Suprapubic skin (tissue), 4 donors: ENCODE measurements around the gene OGDHL. TPM values are rescaled to one million over a fixed set of nuclear protein-coding genes. Genes with fewer than 3 reads are reported as not detected.

ENCODE experiments used
- DNase-seq, 2 donors: peaks; one replicate each; pipeline ENCODE4 v3.0.0-alpha.2; 2019; ENCODE audit warnings: low spot score in 2 of 2
- H3K27ac ChIP-seq: fragments of 200-600 bp; sonication (generic); one replicate; pipeline ENCODE4 v1.5.1; 2019
- H3K27me3 ChIP-seq: fragments of 200-600 bp; sonication (generic); one replicate; pipeline ENCODE4 v1.5.1; 2019
- H3K36me3 ChIP-seq: fragments of 200-600 bp; sonication (generic); one replicate; pipeline ENCODE4 v1.5.1; 2019
- H3K4me1 ChIP-seq: fragments of 200-600 bp; sonication (generic); one replicate; pipeline ENCODE4 v1.5.1; 2019
- H3K4me3 ChIP-seq: fragments of 200-600 bp; sonication (generic); one replicate; pipeline ENCODE4 v1.5.1; 2019; ENCODE audit warnings: mild to moderate bottlenecking
- H3K9me3 ChIP-seq: fragments of 200-600 bp; sonication (generic); one replicate; pipeline ENCODE4 v1.5.1; 2019
- CTCF ChIP-seq, 2 donors: fragments of 200-600 bp in 1 of 2; fragments of 450-650 bp in 1 of 2; sonication (generic) in 1 of 2; IDR thresholded peaks; one replicate each; pipeline ENCODE4 v1.5.1; 2016 to 2019; ENCODE audit warnings: antibody characterized with exemption in 2 of 2, mild to moderate bottlenecking in 1 of 2, moderate library complexity in 1 of 2
- EP300 ChIP-seq: sonication (generic); formaldehyde crosslinking; IDR thresholded peaks from one replicate; pipeline ENCODE4 v1.6.1; 2017; ENCODE audit warnings: antibody characterized with exemption
- POLR2A ChIP-seq, 2 donors: fragments of 450-650 bp; IDR thresholded peaks; one replicate each; pipeline ENCODE4 v1.6.1; 2017; ENCODE audit warnings: antibody characterized with exemption in 2 of 2, mild to moderate bottlenecking in 2 of 2, moderate library complexity in 2 of 2
- POLR2AphosphoS5 ChIP-seq, 3 donors: sonication (generic); formaldehyde crosslinking; IDR thresholded peaks; one replicate each; pipeline ENCODE4 v1.6.1; 2017; ENCODE audit warnings: antibody characterized with exemption in 3 of 3
- WGBS: methylation state at CpG from one replicate; pipeline ENCODE4 v1.1.5; 2018; 5-methylcytosine and 5-hydroxymethylcytosine counted together
- total RNA-seq, 4 donors: library from RNA; depleted of rRNA; stranded (reverse); fragments of >200 nt; gene quantifications; one replicate each; pipeline ENCODE4 v1.1.0, GENCODE V29; 2016

Gene OGDHL
- total RNA-seq, 4 donors from 2014 or later: 0.18 TPM; not detected in 3

GRCh38 chr10:49700211-49700610 is 61.9 kb downstream of the OGDHL start:
- Histone ChIP-seq H3K4me3 (no peak overlapping the region), H3K9me3 (no peaks in the 10 kb centered on the region), H3K4me1 (no peaks in the 10 kb centered on the region), H3K36me3 (no peaks in the 10 kb centered on the region), H3K27me3 (no peaks in the 10 kb centered on the region), H3K27ac (no peak overlapping the region)
- TF ChIP-seq CTCF (IDR thresholded peaks at IDR 0.05) (no peak), EP300 (no peak), POLR2A (IDR thresholded peaks at IDR 0.05) (no peak), POLR2AphosphoS5 (IDR thresholded peaks at IDR 0.05) (no peak)
- DNase-seq: no peak
- WGBS: 90% methylated on average over 3 of the region's 3 CpGs

GRCh38 chr10:49698679-49699078 is 63.4 kb downstream of the OGDHL start:
- Histone ChIP-seq H3K4me3 (no peak overlapping the region), H3K27ac (no peak overlapping the region), H3K9me3 (no peaks in the 10 kb centered on the region), H3K36me3 (no peaks in the 10 kb centered on the region), H3K4me1 (no peaks in the 10 kb centered on the region), H3K27me3 (no peaks in the 10 kb centered on the region)
- TF ChIP-seq POLR2AphosphoS5 (IDR thresholded peaks at IDR 0.05): no peak
- TF ChIP-seq POLR2A (IDR thresholded peaks at IDR 0.05): no peak
- no peak for TF ChIP-seq CTCF (IDR thresholded peaks at IDR 0.05)
- TF ChIP-seq EP300: no peak
- DNase-seq: peak in 1 of 2 donors; percentile 65
- WGBS: 73% methylated on average over 9 of the region's 9 CpGs

- peaks cover 8% of the 10 kb centered on the region for H3K27me3 ChIP-seq
- no peaks in the 10 kb centered on the region for H3K36me3 ChIP-seq
- H3K4me3 ChIP-seq: no peak overlapping the region
- WGBS: 57% methylated on average over 7 of the region's 7 CpGs
- H3K27ac ChIP-seq: no peak overlapping the region
- H3K9me3 ChIP-seq: no peaks in the 10 kb centered on the region
- peak in 1 of 2 donors; percentile 72 for DNase-seq
- no peak for TF ChIP-seq POLR2A (IDR thresholded peaks at IDR 0.05)
- TF ChIP-seq POLR2AphosphoS5 (IDR thresholded peaks at IDR 0.05): no peak
- TF ChIP-seq CTCF (IDR thresholded peaks at IDR 0.05): no peak
- TF ChIP-seq EP300: no peak
- no peaks in the 10 kb centered on the region for H3K4me1 ChIP-seq
Observed at GRCh38 chr10:49696311-49696710, 65.8 kb downstream of the OGDHL start.

- H3K9me3 ChIP-seq: no peaks in the 10 kb centered on the region
- no peaks in the 10 kb centered on the region for H3K4me1 ChIP-seq
- peaks cover 24% of the 10 kb centered on the region for H3K27me3 ChIP-seq
- DNase-seq: peak in 1 of 2 donors; percentile 53
- WGBS: 89% methylated on average over 6 of the region's 6 CpGs
- no peaks in the 10 kb centered on the region for H3K36me3 ChIP-seq
- H3K4me3 ChIP-seq: no peak overlapping the region
- H3K27ac ChIP-seq: no peak overlapping the region
- TF ChIP-seq POLR2AphosphoS5 (IDR thresholded peaks at IDR 0.05) (no peak), POLR2A (IDR thresholded peaks at IDR 0.05) (no peak), CTCF (IDR thresholded peaks at IDR 0.05) (no peak)
Observed at GRCh38 chr10:49694466-49694865, 67.7 kb downstream of the OGDHL start.

GRCh38 chr10:49691588-49691987 is 70.5 kb downstream of the OGDHL start:
- Histone ChIP-seq H3K36me3 (no peaks in the 10 kb centered on the region), H3K4me3 (no peak overlapping the region), H3K27ac (no peak overlapping the region), H3K27me3 (peaks cover 47% of the 10 kb centered on the region), H3K9me3 (no peaks in the 10 kb centered on the region), H3K4me1 (no peaks in the 10 kb centered on the region)
- DNase-seq: peak in 1 of 2 donors; percentile 41
- 50% methylated on average over 5 of the region's 9 CpGs for WGBS
- TF ChIP-seq POLR2AphosphoS5 (IDR thresholded peaks at IDR 0.05): no peak
- no peak for TF ChIP-seq CTCF (IDR thresholded peaks at IDR 0.05)
- TF ChIP-seq POLR2A (IDR thresholded peaks at IDR 0.05): no peak
- TF ChIP-seq EP300: no peak
